B cell (primary cell): ENCODE data around the gene OR2L3.

Experiments
- CTCF ChIP-seq: fragments of 200-600 bp; IDR thresholded peaks from one replicate; pipeline ENCODE4 v1.8.0; 2022; ENCODE audit warnings: antibody characterized with exemption, mild to moderate bottlenecking
- EZH2 ChIP-seq: IDR thresholded peaks from 2 replicates; pipeline ENCODE4 v1.6.1; 2012; ENCODE audit warnings: borderline replicate concordance, low read depth, mild to moderate bottlenecking, moderate library complexity, low read length; ENCODE audit not compliant: insufficient read depth, poor library complexity, severe bottlenecking

- TF ChIP-seq CTCF (no peak), EZH2 (no peak)
These were observed 372 bp downstream of the OR2L3 start for GRCh38 chr1:248047008-248047407.
